ENCODE measurements around the gene FHIP2A.

FHIP2A gene

DNA sequence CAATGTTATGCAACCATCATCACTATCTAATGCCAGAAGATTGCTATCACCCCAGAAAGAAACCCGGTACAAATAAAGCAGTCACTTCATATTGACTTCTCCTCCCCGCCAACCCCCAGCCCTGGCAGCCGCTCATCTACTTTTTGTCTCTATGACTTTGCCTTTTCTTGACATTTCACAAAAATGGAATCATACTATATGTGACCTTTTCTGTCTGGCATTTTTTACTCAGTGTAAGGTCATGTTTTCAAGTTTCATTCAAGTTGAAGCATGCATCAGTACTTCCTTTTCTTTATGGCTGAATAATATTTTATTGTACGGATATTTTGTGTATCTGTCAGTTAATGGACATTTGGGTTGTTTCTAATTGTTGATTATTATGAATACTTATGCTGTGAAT, 28.1 kb downstream of the FHIP2A start:
- DNase-seq (ENCODE audit: low read depth) = no peak
- H3K4me3 ChIP-seq (replicated peaks; ENCODE audit: low read depth, low read length) = no peak overlapping the region
- TF ChIP-seq, protein P1, sequence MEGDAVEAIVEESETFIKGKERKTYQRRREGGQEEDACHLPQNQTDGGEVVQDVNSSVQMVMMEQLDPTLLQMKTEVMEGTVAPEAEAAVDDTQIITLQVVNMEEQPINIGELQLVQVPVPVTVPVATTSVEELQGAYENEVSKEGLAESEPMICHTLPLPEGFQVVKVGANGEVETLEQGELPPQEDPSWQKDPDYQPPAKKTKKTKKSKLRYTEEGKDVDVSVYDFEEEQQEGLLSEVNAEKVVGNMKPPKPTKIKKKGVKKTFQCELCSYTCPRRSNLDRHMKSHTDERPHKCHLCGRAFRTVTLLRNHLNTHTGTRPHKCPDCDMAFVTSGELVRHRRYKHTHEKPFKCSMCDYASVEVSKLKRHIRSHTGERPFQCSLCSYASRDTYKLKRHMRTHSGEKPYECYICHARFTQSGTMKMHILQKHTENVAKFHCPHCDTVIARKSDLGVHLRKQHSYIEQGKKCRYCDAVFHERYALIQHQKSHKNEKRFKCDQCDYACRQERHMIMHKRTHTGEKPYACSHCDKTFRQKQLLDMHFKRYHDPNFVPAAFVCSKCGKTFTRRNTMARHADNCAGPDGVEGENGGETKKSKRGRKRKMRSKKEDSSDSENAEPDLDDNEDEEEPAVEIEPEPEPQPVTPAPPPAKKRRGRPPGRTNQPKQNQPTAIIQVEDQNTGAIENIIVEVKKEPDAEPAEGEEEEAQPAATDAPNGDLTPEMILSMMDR (IDR thresholded peaks at IDR 0.05; ENCODE audit: low read length, missing control alignments) = no peak

DNA sequence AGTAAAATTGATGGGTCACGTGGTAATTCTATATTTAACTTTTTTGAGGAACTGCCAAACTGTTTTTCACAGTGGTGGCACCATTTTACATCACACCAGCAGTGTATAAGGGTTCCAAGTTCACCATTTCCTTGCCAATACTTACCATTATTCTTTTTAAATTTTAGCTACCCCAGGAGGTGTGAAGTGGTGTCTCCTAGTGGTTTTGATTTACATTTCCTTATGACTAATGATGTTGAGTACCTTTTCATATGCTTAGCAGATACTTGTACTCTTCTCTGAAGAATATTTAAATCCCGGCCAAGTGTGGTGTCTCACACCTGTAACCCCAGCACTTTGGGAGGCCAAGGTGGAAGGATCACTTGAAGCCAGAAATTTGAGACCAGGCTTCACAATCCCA, 28.5 kb downstream of the FHIP2A start:
- H3K4me3 ChIP-seq (replicated peaks; ENCODE audit: low read depth, low read length) = no peak overlapping the region
- no peak for DNase-seq (ENCODE audit: low read depth)
- TF ChIP-seq, protein P1 (IDR thresholded peaks at IDR 0.05; ENCODE audit: low read length, missing control alignments) = no peak

DNA sequence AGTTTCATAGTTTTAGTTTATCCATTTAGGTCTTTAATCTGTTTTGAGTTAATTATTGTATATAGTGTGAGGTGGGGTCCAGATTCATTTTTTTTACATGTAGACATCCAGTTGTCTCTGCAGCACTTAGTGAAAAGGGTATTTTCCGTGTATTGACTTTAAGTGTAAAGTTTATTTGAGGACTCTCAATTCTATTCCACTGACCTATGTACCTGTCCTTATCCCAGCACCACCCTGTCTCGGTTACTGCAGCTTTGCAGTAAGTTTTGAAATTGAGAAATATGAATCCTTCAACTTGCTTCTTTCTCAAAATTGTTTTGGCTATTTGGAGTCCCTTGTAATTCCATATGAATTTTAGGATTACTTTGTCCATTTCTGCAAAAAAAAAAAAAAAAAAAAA, 29.8 kb downstream of the FHIP2A start:
- no peak for DNase-seq (ENCODE audit: low read depth)
- no peak overlapping the region for H3K4me3 ChIP-seq (replicated peaks; ENCODE audit: low read depth, low read length)
- TF ChIP-seq, protein P1 (IDR thresholded peaks at IDR 0.05; ENCODE audit: low read length, missing control alignments) = no peak

DNA sequence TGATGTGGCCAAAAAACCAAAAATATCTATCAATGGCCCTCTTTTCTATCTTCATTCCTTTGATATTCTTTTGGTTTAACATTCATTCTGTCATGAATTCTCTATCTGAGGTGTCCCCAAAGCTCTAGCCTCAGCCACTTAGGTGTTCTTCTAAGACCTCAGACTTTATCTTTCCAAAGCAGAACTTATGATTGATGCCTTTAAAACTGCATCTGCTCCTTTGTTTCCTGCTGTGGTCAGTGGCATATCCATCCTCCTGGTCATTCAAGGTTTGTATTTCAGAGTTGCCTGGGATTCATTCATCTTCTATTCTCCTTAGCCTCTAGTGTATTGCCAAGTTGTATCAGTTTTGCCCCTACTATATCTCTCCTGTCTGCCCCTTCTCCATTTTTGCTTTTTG, 30.6 kb downstream of the FHIP2A start:
- H3K4me3 ChIP-seq (replicated peaks; ENCODE audit: low read depth, low read length) = no peak overlapping the region
- TF ChIP-seq, protein P1 (IDR thresholded peaks at IDR 0.05; ENCODE audit: low read length, missing control alignments) = no peak
- DNase-seq (ENCODE audit: low read depth) = no peak

DNA sequence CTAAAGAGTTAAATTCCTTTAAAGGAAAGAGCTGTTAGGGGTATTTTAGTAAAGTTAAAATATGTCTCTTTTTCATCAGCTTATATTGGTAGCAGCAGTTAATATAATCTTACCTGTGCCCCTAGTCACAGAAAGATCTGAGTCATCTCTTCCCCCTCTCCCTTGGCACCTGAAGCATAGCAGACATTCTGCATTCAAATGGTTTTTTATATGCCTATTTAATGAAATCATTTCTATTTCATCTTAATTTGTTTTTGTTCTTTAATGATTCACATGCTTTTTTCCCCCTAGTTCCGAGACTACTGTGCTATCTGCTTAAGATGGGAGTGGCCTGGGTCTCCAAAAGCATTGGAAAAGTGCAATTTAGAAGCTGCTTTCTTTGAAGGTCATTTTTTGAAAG, 33.3 kb downstream of the FHIP2A start:
- no peak for DNase-seq (ENCODE audit: low read depth)
- TF ChIP-seq, protein P1 (IDR thresholded peaks at IDR 0.05; ENCODE audit: low read length, missing control alignments) = no peak
- no peak overlapping the region for H3K4me3 ChIP-seq (replicated peaks; ENCODE audit: low read depth, low read length)

DNA sequence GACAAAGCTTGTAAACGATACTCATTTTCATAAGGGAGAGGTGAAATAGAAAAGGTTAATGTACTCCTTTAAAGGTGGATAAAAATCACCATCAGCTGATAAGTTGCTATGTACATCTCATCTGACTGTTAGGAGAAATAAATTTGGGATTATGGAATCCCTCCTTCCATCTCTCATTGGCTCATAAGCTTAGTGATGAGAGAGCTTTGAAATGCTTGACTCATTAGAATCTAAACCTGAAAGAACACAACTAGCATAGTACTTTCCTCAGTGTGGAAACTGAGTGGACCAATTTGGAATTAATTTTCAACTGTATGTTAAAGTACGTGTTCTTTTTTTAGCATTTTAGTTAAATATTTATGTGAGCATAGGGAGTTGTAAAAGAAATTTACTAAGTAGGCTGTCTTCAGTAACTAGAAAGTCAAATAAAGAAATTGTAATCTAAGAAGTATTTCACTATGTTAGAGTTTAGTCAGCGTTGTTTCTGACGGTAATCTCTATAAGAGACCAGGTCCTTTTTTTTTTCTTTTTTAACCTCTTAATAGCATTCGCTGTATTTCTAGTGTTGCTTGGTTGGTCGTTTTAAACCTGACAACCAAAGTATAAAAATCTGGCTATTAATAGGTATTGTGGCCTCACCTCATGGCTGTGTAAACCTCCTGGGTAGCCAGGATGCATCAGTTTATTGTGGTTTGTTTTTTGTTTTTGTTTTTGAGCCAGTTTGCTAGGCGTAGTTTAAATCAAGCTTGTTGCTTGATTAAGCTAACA, 34.4 kb downstream of the FHIP2A start:
- DNase-seq (ENCODE audit: low read depth) = peak; percentile 26
- TF ChIP-seq, protein P1 (IDR thresholded peaks at IDR 0.05; ENCODE audit: low read length, missing control alignments) = no peak
- peak overlapping the region; percentile 0 for H3K4me3 ChIP-seq (replicated peaks; ENCODE audit: low read depth, low read length)
